GM21447 (cell line): ENCODE data around the gene AGPAT3.
A peak's percentile ranks its signal among the peaks of the same experiment; 100 is the strongest.

Experiments
- ATAC-seq: cut with Tn5 transposase; IDR thresholded peaks from one replicate; pipeline ENCODE4 v1.9.1; 2021; ENCODE audit not compliant: unreplicated experiment

AGPAT3 gene

GRCh38 chr21:43905726-43906455, 40.9 kb downstream of the AGPAT3 start:
- no peak for ATAC-seq

- no peak for ATAC-seq
These were observed 41.8 kb downstream of the AGPAT3 start for GRCh38 chr21:43906585-43907370.

- no peak for ATAC-seq
These were observed 42.7 kb downstream of the AGPAT3 start for GRCh38 chr21:43907751-43908150.

GRCh38 chr21:43908167-43908566, 43.1 kb downstream of the AGPAT3 start:
- no peak for ATAC-seq

- ATAC-seq = no peak
These were observed 44.8 kb downstream of the AGPAT3 start for GRCh38 chr21:43909741-43910400.

GRCh38 chr21:43910460-43910859, 45.4 kb downstream of the AGPAT3 start:
- ATAC-seq = no peak

- ATAC-seq = no peak
These were observed 46.3 kb downstream of the AGPAT3 start for GRCh38 chr21:43911015-43911934.

- ATAC-seq = no peak
These were observed 47.0 kb downstream of the AGPAT3 start for GRCh38 chr21:43911935-43912487.

- no peak for ATAC-seq
These were observed 47.5 kb downstream of the AGPAT3 start for GRCh38 chr21:43912500-43912899.

GRCh38 chr21:43912910-43913309, 47.9 kb downstream of the AGPAT3 start:
- no peak for ATAC-seq

GRCh38 chr21:43913928-43914327, 48.9 kb downstream of the AGPAT3 start:
- ATAC-seq = no peak

GRCh38 chr21:43916076-43916475, 51.1 kb downstream of the AGPAT3 start:
- no peak for ATAC-seq

GRCh38 chr21:43916691-43917514, 51.9 kb downstream of the AGPAT3 start:
- peak; percentile 50 for ATAC-seq

- ATAC-seq = no peak
These were observed 52.7 kb downstream of the AGPAT3 start for GRCh38 chr21:43917515-43918384.

- ATAC-seq = no peak
These were observed 53.4 kb downstream of the AGPAT3 start for GRCh38 chr21:43918385-43918947.

GRCh38 chr21:43919283-43919682, 54.3 kb downstream of the AGPAT3 start:
- ATAC-seq = no peak

GRCh38 chr21:43919871-43920801, 55.1 kb downstream of the AGPAT3 start:
- ATAC-seq = no peak
